Measurements from ENCODE around the gene ARHGAP42. TPM values are rescaled to one million over a fixed set of nuclear protein-coding genes. Genes with fewer than 3 reads are reported as not detected.
A peak's percentile ranks its signal among the peaks of the same experiment; 100 is the strongest.

The ARHGAP42 gene
- total RNA-seq, 4 donors from 2014 or later: 24.5 to 49.5 (median 26.7) TPM

GRCh38 chr11:100769617-100770016, 82.5 kb downstream of the ARHGAP42 start:
- H3K36me3 ChIP-seq: no peaks in the 10 kb centered on the region
- no peaks in the 10 kb centered on the region for H3K9me3 ChIP-seq
- TF ChIP-seq, protein P1, sequence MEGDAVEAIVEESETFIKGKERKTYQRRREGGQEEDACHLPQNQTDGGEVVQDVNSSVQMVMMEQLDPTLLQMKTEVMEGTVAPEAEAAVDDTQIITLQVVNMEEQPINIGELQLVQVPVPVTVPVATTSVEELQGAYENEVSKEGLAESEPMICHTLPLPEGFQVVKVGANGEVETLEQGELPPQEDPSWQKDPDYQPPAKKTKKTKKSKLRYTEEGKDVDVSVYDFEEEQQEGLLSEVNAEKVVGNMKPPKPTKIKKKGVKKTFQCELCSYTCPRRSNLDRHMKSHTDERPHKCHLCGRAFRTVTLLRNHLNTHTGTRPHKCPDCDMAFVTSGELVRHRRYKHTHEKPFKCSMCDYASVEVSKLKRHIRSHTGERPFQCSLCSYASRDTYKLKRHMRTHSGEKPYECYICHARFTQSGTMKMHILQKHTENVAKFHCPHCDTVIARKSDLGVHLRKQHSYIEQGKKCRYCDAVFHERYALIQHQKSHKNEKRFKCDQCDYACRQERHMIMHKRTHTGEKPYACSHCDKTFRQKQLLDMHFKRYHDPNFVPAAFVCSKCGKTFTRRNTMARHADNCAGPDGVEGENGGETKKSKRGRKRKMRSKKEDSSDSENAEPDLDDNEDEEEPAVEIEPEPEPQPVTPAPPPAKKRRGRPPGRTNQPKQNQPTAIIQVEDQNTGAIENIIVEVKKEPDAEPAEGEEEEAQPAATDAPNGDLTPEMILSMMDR (IDR thresholded peaks at IDR 0.05): no peak
- TF ChIP-seq POLR2A (IDR thresholded peaks at IDR 0.05): no peak
- DNase-seq: no peak
- no peaks in the 10 kb centered on the region for H3K27me3 ChIP-seq
- no peak overlapping the region for H3K27ac ChIP-seq
- H3K4me1 ChIP-seq: peaks cover 0 to 7% (median 0%) of the 10 kb centered on the region in 4 donors
- no peak overlapping the region for H3K4me3 ChIP-seq

DNA sequence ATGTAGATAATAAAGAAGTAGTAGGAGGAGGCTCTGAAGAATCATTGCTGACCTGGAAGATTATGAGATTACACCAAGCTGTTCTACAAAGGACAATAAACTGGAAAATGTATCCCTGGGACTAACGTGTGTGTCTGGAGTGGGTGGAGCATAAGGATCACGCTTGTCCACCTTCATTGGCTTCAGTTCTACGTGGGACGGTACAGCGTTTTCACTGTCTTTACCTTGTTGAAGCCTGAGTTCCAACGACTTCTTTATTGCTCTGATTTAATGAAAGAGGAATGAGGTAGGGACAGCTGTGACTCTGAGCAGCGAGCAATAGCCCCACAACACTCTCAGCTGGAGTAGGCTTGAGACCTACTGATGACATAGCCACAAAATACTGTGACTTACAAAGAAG, 87.0 kb downstream of the ARHGAP42 start:
- Histone ChIP-seq H3K4me1 (peaks cover 0 to 17% (median 0%) of the 10 kb centered on the region in 4 donors), H3K4me3 (no peak overlapping the region), H3K36me3 (no peaks in the 10 kb centered on the region), H3K9me3 (no peaks in the 10 kb centered on the region), H3K27ac (peak overlapping the region in 3 of 4 donors; percentile 16 to 74 (median 60)), H3K27me3 (no peaks in the 10 kb centered on the region)
- TF ChIP-seq POLR2A (IDR thresholded peaks at IDR 0.05): no peak
- TF ChIP-seq, protein P1 (IDR thresholded peaks at IDR 0.05): no peak
- DNase-seq: no peak

GRCh38 chr11:100774859-100775258, 87.8 kb downstream of the ARHGAP42 start:
- TF ChIP-seq, protein P1 (IDR thresholded peaks at IDR 0.05): no peak
- no peak for TF ChIP-seq POLR2A (IDR thresholded peaks at IDR 0.05)
- Histone ChIP-seq H3K4me3 (no peak overlapping the region), H3K4me1 (peaks cover 0 to 17% (median 0%) of the 10 kb centered on the region in 4 donors), H3K27ac (peak overlapping the region in 3 of 4 donors; percentile 16 to 74 (median 60)), H3K27me3 (no peaks in the 10 kb centered on the region), H3K36me3 (no peaks in the 10 kb centered on the region), H3K9me3 (no peaks in the 10 kb centered on the region)
- peak in 1 of 3 donors; percentile 69 for DNase-seq

DNA sequence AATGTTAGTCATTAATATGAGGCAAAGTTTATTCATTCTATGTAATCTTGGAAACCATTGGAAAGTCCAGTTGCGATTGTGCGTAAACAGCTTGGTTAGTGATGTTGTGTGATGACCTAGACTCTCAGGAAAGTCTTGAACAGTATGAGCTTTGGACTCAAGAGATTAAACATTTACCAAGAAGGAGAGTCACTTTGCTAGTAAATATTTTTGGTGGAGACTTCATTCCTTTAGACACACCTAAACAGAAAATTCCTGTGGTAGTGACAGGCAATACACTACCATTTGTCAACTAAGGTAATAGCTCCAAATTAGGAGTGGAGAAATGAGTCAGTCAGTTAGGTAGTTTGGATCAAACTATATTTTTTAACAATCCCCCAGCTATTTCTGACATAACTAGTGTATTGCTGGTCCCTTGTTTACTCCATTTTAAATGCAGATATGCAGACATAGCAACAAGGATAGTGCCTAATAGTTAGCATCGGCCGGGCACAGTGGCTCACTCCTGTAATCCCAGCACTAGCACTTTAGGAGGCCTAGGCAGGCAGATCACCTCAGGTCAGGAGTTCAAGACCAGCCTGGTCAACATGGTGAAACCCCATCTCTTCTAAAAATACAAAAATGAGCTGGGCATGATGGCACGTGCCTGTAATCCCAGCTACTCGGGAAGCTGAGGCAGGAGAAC, 89.3 kb downstream of the ARHGAP42 start:
- Histone ChIP-seq H3K4me1 (peaks cover 0 to 17% (median 0%) of the 10 kb centered on the region in 4 donors), H3K4me3 (peak overlapping the region in 1 of 4 donors; percentile 32), H3K36me3 (no peaks in the 10 kb centered on the region), H3K27ac (peak overlapping the region in 3 of 4 donors; percentile 60 to 89 (median 76)), H3K27me3 (no peaks in the 10 kb centered on the region), H3K9me3 (no peaks in the 10 kb centered on the region)
- no peak for TF ChIP-seq POLR2A (IDR thresholded peaks at IDR 0.05)
- TF ChIP-seq, protein P1 (IDR thresholded peaks at IDR 0.05): no peak
- peak in 1 of 3 donors; percentile 55 for DNase-seq

- peak in 1 of 3 donors; percentile 67 for DNase-seq
- TF ChIP-seq, protein P1 (IDR thresholded peaks at IDR 0.05): no peak
- no peak for TF ChIP-seq POLR2A (IDR thresholded peaks at IDR 0.05)
These were observed 90.0 kb downstream of the ARHGAP42 start for GRCh38 chr11:100777103-100777502.

More at GRCh38 chr11:100777103-100777502, 90.0 kb downstream of the ARHGAP42 start:
- Histone ChIP-seq H3K4me1 (peaks cover 0 to 17% (median 0%) of the 10 kb centered on the region in 4 donors), H3K9me3 (no peaks in the 10 kb centered on the region), H3K27me3 (no peaks in the 10 kb centered on the region), H3K36me3 (no peaks in the 10 kb centered on the region), H3K27ac (peak overlapping the region in 3 of 4 donors; percentile 60 to 89 (median 76)), H3K4me3 (peak overlapping the region in 1 of 4 donors; percentile 32)
